Uterus (tissue), 2 donors: ENCODE measurements around the gene ZNF268.

Source experiments
- CTCF ChIP-seq, 4 experiments: fragments of 200-600 bp in 2 of 4; fragments of 450-650 bp in 2 of 4; sonication (generic) in 2 of 4; IDR thresholded peaks; one replicate each; pipeline ENCODE4 v1.5.1; 2016 to 2019; ENCODE audit warnings: antibody characterized with exemption in 4 of 4, mild to moderate bottlenecking in 2 of 4, moderate library complexity in 1 of 4
- POLR2A ChIP-seq, 2 donors: fragments of 450-650 bp; IDR thresholded peaks; one replicate each; pipeline ENCODE4 v1.6.1; 2016; ENCODE audit warnings: antibody characterized with exemption in 2 of 2, mild to moderate bottlenecking in 1 of 2, moderate library complexity in 1 of 2

GRCh38 chr12:133190176-133190575 lies 8.9 kb downstream of the ZNF268 start:
- no peak for TF ChIP-seq CTCF (IDR thresholded peaks at IDR 0.05)
- no peak for TF ChIP-seq POLR2A (IDR thresholded peaks at IDR 0.05)
